HG03097 (cell line): ENCODE data around the gene SULF2.
"Not testable (repeated sequence)": the region's sequence is repeated elsewhere in the genome, so short reads cannot be mapped to it uniquely, and the experiment has no call there.

ENCODE experiments used
- ATAC-seq: cut with Tn5 transposase; IDR thresholded peaks from one replicate; pipeline ENCODE4 v1.9.1; 2021; ENCODE audit not compliant: unreplicated experiment, low FRiP score

SULF2 gene

GRCh38 chr20:47785311-47785853 is at the start of gene SULF2:
SULF2 (minus strand) TSS chr20:47785481; CDS start chr20:47757363, 28,118 bp downstream.
- no peak for ATAC-seq

DNA sequence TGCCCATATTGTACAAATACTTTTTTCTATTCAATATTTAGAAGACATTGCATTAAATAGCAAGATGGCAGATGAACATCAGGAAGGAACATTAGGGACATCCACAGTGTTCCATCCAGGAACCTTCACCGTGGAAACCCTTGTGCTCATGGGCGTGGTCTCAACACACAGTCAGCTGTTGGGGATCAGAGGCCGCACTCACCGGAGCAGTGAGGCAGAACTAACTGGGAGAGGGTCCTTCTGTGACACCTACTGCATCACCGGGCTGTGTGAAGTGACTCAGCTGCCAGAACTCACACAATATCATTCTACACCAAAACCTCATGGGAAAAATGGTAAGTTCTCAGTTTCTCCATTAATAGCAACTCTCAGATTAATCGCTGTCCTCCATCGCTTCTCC is 46.4 kb upstream of the SULF2 start:
- ATAC-seq, result not testable (repeated sequence)

- ATAC-seq, result not testable (repeated sequence)
These were observed 41.4 kb upstream of the SULF2 start for GRCh38 chr20:47826716-47827115.

DNA sequence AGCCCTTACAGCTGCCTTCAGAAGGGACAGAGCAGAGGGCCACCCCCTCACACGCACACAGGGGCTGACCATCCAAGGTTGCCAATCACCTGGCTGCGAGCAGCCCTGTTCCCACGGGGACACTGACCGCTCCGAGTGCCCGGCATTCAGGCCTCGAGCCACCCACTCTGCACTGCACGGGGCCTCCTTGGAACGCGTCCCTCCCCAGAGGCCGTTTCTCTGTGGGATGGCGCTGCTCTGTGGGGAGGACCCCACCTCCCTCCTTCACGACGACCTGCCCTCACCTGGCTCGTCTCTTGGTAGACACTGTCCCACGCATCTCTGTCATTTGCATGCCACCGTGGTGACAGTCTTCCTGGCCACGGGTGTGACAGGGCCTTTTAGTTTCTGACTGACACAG is 40.7 kb upstream of the SULF2 start:
- not testable (repeated sequence) for ATAC-seq

DNA sequence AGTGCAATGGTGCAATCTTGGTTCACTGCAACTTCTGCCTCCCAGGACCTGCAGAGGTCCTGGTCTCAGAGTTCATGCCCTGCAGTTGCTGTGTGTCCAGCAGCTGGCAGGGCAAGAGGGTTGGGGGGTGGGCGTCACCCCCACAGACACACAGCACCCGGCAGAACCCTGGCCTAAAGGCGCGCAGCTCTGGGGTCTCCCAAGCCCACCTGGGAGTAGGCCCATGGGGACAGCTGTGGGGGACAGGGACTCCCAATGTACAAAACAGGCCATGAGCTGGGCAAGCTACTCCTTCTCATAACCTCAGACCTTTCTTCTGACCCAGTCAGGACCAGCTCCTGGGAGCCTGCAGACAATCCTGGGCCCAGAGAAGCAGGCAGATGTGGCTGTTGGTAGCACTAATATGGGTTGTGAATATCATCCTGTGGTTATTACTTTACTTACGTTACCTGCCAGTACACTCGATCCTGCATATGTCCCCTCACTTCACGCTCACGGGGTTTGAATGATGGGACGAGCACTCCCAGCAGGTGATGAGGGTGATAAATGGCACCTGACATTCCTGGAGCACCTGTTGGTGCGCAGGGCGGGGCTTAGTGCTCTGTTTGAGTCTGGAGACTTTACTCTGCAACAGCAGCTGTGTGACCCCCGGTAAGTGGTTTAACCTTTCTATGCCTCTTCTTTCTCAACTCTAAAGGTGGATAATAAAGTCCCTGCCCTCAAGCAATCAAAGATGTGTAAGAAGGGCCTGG is 39.9 kb upstream of the SULF2 start:
- ATAC-seq, result no peak

- not testable (repeated sequence) for ATAC-seq
These were observed 38.7 kb upstream of the SULF2 start for GRCh38 chr20:47823941-47824340.

GRCh38 chr20:47821481-47822100 is 36.3 kb upstream of the SULF2 start:
- no peak for ATAC-seq

GRCh38 chr20:47818996-47819609 is 33.8 kb upstream of the SULF2 start:
- no peak for ATAC-seq

- ATAC-seq, result no peak
These were observed 33.2 kb upstream of the SULF2 start for GRCh38 chr20:47818466-47818865.

DNA sequence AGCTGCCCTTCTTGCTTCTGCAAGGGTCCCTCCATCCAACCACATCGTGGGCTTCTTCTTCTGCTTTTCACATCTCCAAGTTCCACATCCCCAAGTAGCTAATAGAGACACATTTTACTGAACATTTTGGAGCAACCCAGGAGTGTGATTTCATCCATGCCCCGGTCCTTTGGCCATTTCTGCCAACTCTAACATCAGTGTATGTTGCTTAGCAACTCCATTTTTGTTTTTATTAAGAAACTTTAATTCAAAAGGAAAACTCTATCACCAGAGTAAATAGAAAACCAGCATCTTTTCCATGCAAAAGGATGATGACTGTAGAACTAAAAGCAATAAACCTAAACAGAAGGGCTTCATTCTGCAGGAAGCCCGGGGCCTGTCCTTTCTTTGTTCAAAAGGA is 32.7 kb upstream of the SULF2 start:
- no peak for ATAC-seq

DNA sequence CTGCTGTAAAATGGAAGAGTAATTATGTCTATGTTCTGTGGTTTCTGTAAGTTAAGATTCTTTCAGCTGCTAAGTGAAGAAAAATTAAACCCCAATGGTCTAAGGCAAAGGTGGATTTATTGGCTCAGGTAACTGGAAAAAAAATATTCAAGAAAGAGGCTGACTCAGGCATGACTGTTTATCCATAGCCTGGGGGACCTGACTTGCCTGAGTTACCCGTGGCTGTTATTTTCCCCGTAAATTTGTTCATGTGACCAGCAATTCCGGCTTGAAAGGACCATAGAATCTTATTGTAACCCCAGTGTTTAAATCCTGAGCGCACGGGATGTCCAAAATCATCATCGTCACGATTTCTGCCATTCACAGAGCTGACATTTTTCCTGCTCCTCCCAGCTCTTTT is 32.3 kb upstream of the SULF2 start:
- no peak for ATAC-seq

GRCh38 chr20:47816487-47817451 is 31.5 kb upstream of the SULF2 start:
- no peak for ATAC-seq

- no peak for ATAC-seq
These were observed 30.6 kb upstream of the SULF2 start for GRCh38 chr20:47815866-47816265.

- no peak for ATAC-seq
These were observed 30.1 kb upstream of the SULF2 start for GRCh38 chr20:47815416-47815806.

GRCh38 chr20:47814632-47815415 is 29.5 kb upstream of the SULF2 start:
- no peak for ATAC-seq

- ATAC-seq, result no peak
These were observed 25.6 kb upstream of the SULF2 start for GRCh38 chr20:47810721-47811347.

DNA sequence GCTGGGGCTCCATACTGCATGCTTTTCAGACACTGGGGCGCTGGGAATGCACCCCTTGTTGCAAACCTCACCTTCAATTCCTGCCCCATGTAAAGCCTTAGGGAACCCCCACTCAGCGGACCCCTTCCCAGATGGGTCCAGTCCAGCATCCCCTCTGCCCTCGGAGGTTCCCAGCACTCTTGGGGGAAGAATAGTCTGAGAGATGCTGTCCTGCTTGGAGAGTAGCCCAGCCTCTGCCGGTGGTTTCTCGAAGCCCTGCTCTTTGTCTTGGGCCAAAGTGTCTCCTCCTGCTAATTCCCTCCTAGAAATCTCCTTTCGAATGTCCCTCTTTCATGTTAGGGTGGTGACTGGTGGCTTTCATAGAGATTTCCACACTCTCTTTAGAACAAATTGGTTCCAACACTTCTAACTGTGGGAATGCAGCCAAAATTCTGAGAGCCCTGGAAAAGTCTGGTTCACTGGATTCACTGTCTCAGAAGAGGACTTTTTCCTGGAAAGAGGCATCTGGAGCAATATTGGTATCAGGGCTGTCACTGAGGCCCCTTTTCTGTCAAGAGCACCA is 24.9 kb upstream of the SULF2 start:
- ATAC-seq, result no peak

- ATAC-seq, result no peak
These were observed 24.1 kb upstream of the SULF2 start for GRCh38 chr20:47809161-47809960.
